PC-9 (cell line): Measurements from ENCODE around the gene FNDC7.

Experiments used
- CTCF ChIP-seq: fragments of 200-600 bp; sonication (generic); conservative IDR thresholded peaks from 2 replicates; pipeline ENCODE4 v1.6.1; 2017; ENCODE audit warnings: mixed run types, antibody characterized with exemption, mild to moderate bottlenecking, moderate library complexity
- EZH2 ChIP-seq: fragments of 200-600 bp; sonication (generic); IDR thresholded peaks from 2 replicates; pipeline ENCODE4 v1.8.0; 2017; ENCODE audit warnings: antibody characterized with exemption, low read depth

DNA sequence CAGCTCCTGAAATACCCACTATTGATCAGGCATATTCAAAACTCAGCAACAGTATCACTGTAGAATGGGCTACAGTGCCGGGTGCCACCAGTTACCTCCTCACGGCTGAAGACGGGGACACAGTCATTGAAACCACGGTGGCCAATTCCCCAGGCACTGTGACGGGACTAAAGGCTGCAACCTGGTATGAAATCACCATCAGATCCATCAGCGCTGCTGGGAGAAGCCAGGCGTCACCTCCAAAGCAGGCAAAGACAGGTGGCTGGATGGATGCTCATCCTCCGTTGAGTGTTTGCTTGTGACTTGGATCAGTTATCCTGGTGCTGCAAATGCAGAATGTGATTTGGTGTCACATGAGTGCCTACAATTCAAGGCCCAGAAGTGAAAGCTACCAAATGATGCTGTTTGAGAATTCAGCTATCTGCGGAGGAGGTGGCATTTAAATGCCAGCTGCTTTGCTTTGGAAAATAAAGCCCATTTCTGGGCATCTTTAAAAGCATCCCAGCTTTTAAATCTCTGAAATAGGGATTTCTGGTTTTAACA, 5.1 kb downstream of the FNDC7 start:
- TF ChIP-seq CTCF (no peak), EZH2 (no peak)
